DMS 273 (cell line): ENCODE data around the gene SPOCK1.

ENCODE experiments used
- DNase-seq: peaks from one replicate; lab custom pipeline; 2025; ENCODE audit not compliant: unreplicated experiment; lab: John Stamatoyannopoulos, UW

SPOCK1 gene

GRCh38 chr5:137174196-137174595, 324.9 kb downstream of the SPOCK1 start:
- no peak for DNase-seq

GRCh38 chr5:137172258-137172657, 326.9 kb downstream of the SPOCK1 start:
- DNase-seq: no peak

- DNase-seq: no peak
Measured at GRCh38 chr5:137167187-137167586, 331.9 kb downstream of the SPOCK1 start.

- DNase-seq: no peak
Measured at GRCh38 chr5:137164961-137165360, 334.2 kb downstream of the SPOCK1 start.

- no peak for DNase-seq
Measured at GRCh38 chr5:137164536-137164935, 334.6 kb downstream of the SPOCK1 start.

GRCh38 chr5:137158691-137159090, 340.4 kb downstream of the SPOCK1 start:
- DNase-seq: no peak

- DNase-seq: no peak
Measured at GRCh38 chr5:137156180-137156579, 342.9 kb downstream of the SPOCK1 start.

GRCh38 chr5:137155261-137156000, 343.7 kb downstream of the SPOCK1 start:
- DNase-seq: no peak

- no peak for DNase-seq
Measured at GRCh38 chr5:137152616-137153015, 346.5 kb downstream of the SPOCK1 start.

- DNase-seq: no peak
Measured at GRCh38 chr5:137148655-137149054, 350.5 kb downstream of the SPOCK1 start.

GRCh38 chr5:137148159-137148558, 351.0 kb downstream of the SPOCK1 start:
- no peak for DNase-seq

- DNase-seq: peak; percentile 7
Measured at GRCh38 chr5:137147346-137147745, 351.8 kb downstream of the SPOCK1 start.

- peak; percentile 60 for DNase-seq
Measured at GRCh38 chr5:137146402-137146890, 352.7 kb downstream of the SPOCK1 start.

- DNase-seq: no peak
Measured at GRCh38 chr5:137145721-137146120, 353.4 kb downstream of the SPOCK1 start.

- no peak for DNase-seq
Measured at GRCh38 chr5:137144656-137145055, 354.5 kb downstream of the SPOCK1 start.

GRCh38 chr5:137142764-137143605, 356.1 kb downstream of the SPOCK1 start:
- DNase-seq: no peak

- DNase-seq: peak; percentile 49
Measured at GRCh38 chr5:137142346-137142745, 356.8 kb downstream of the SPOCK1 start.

GRCh38 chr5:137141779-137142178, 357.3 kb downstream of the SPOCK1 start:
- no peak for DNase-seq

- peak; percentile 57 for DNase-seq
Measured at GRCh38 chr5:137136991-137137632, 362.0 kb downstream of the SPOCK1 start.

GRCh38 chr5:137134920-137135532, 364.1 kb downstream of the SPOCK1 start:
- DNase-seq: no peak
